Chondrocyte (in vitro differentiated cells): ENCODE data around the gene CRLF2. TPM values are rescaled to one million over a fixed set of nuclear protein-coding genes. Genes with fewer than 3 reads are reported as not detected.
"Not testable (repeated sequence)": the region's sequence is repeated elsewhere in the genome, so short reads cannot be mapped to it uniquely, and the experiment has no call there.

ENCODE experiments used
- DNase-seq: peaks from one replicate; pipeline ENCODE4 v3.0.0; 2021; ENCODE audit warnings: mixed read lengths, low spot score
- H3K27ac Mint-ChIP-seq: one replicate; pipeline ENCODE4 v1.8.0; 2021; ENCODE audit warnings: mild to moderate bottlenecking, moderate library complexity, mixed read lengths; ENCODE audit not compliant: unreplicated experiment
- H3K27me3 Mint-ChIP-seq: 2 replicates; pipeline ENCODE4 v1.8.0; 2021; ENCODE audit warnings: low read depth, mixed read lengths
- H3K36me3 Mint-ChIP-seq: 2 replicates; pipeline ENCODE4 v1.8.0; 2021; ENCODE audit warnings: low read depth, mixed read lengths
- H3K4me1 Mint-ChIP-seq: 2 replicates; pipeline ENCODE4 v1.8.0; 2021; ENCODE audit warnings: low read depth, mild to moderate bottlenecking, mixed read lengths
- H3K4me3 Mint-ChIP-seq: one replicate; pipeline ENCODE4 v1.8.0; 2021; ENCODE audit warnings: mild to moderate bottlenecking, moderate library complexity, mixed read lengths; ENCODE audit not compliant: unreplicated experiment
- H3K9me3 Mint-ChIP-seq: 2 replicates; pipeline ENCODE4 v1.8.0; 2021; ENCODE audit warnings: low read depth, mixed read lengths
- total RNA-seq: library from RNA; stranded (reverse); gene quantifications from 3 replicates; pipeline ENCODE4 v1.2.1, GENCODE V29; 2021
- TF ChIP-seq, protein P1 (sequence below): fragments of 200-600 bp; sonication (generic); IDR thresholded peaks from 2 replicates; pipeline ENCODE4 v1.5.0; 2021; ENCODE audit warnings: antibody characterized with exemption, mild to moderate bottlenecking, moderate library complexity

Gene CRLF2
- total RNA-seq, 1 donor from 2014 or later: not detected

DNA sequence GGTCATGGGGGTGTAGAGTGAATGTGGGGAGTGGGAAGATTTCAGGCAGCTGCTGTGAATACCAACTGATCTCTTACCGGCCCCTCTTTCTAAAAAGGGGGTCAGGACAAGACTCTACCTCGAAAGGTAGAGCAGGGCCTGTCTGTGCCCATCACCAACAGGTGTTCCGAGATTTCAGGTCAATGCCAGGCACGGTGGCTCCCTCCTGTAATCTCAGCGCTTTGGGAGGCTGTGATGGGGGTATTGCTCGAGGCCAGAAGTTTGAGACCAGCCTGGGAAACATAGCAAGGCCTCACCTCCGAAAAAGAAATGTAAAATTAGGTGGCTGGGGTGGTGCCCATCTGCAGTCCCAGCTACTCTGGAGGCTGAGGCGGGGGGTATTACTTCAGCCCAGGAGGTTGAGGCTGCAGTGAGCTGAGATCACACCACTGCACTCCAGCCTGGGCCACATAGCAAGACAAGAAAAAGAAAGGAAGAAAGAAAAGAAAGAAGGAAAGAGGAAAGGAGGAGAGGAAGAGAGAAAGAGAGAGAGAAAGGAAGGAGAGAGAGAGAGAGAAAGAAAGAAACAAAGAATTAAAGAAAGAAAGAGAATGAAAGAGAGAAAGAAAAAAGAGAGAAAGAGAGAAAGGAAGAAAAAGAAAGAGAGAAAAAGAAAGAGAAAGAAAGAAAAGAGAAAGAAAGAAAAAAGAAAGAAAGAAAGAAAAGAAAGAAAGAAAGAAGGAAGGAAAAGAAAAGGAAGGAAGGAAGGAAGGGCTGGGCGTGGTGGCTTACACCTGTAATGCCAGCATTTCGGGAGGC lies 50.1 kb downstream of the CRLF2 start:
- no peaks in the 10 kb centered on the region for H3K36me3 Mint-ChIP-seq
- DNase-seq: no peak
- H3K9me3 Mint-ChIP-seq: no peaks in the 10 kb centered on the region
- no peak overlapping the region for H3K27ac Mint-ChIP-seq
- H3K4me3 Mint-ChIP-seq: no peak overlapping the region
- peaks cover 4% of the 10 kb centered on the region for H3K4me1 Mint-ChIP-seq
- peaks cover 13% of the 10 kb centered on the region for H3K27me3 Mint-ChIP-seq
- TF ChIP-seq, protein P1, sequence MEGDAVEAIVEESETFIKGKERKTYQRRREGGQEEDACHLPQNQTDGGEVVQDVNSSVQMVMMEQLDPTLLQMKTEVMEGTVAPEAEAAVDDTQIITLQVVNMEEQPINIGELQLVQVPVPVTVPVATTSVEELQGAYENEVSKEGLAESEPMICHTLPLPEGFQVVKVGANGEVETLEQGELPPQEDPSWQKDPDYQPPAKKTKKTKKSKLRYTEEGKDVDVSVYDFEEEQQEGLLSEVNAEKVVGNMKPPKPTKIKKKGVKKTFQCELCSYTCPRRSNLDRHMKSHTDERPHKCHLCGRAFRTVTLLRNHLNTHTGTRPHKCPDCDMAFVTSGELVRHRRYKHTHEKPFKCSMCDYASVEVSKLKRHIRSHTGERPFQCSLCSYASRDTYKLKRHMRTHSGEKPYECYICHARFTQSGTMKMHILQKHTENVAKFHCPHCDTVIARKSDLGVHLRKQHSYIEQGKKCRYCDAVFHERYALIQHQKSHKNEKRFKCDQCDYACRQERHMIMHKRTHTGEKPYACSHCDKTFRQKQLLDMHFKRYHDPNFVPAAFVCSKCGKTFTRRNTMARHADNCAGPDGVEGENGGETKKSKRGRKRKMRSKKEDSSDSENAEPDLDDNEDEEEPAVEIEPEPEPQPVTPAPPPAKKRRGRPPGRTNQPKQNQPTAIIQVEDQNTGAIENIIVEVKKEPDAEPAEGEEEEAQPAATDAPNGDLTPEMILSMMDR: no peak

DNA sequence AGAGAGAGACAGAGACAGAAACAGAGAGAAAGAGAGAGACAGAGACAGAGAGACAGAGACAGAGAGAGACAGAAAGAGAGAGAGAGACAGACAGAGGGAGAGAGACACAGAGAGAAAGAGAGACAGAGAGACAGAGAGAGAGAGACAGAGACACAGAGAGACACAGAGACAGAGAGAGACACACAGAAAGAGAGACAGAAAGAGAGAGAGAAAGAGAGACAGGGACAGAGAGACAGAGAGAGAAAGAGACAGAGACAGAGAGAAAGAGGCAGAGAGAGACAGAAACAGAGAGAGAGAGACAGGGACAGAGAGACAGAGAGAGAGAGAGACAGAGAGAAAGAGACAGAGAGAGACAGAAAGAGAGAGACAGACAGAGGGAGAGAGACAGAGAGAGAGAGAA lies 52.9 kb downstream of the CRLF2 start:
- TF ChIP-seq, protein P1: no peak
- Mint-ChIP-seq H3K9me3 (no peaks in the 10 kb centered on the region), H3K27me3 (peaks cover 11% of the 10 kb centered on the region), H3K36me3 (no peaks in the 10 kb centered on the region), H3K4me3 (no peak overlapping the region), H3K4me1 (no peaks in the 10 kb centered on the region), H3K27ac (no peak overlapping the region)
- DNase-seq: no peak

DNA sequence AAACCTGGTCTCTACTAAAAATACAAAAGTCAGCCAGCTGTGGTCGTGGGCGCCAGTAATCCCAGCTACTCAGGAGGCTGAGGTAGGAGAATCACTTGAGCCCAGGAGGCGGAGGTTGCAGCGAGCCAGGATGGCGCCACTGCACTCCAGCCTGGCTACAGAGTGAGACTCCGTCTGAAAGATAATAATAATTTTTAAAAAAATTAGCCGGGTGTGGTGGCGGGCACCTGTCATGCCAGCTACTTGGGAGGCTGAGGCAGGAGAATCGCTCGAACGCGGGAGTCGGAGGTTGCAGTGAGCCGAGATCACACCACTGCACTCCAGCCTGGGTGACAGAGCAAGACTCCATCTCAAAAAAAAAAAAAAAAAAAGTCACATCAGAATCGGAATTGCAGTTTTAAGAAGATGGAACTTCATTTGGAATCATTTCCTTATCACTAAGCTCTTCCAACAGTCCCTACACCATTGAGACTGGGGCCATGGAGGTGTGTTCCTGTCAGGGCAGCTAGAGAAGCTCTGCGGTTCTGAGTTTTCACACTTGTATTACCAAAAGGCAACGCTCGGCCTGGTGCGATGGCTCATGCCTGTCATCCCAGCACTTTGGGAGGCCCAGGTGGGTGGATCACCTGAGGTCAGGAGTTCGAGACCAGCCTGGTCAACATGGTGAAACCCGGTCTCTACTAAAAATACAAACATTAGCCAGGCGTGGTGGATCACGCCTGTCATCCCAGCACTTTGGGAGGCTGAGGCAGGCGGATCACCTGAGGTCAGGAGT lies 55.6 kb downstream of the CRLF2 start:
- DNase-seq, H3K27ac Mint-ChIP-seq, H3K9me3 Mint-ChIP-seq, H3K4me3 Mint-ChIP-seq, H3K36me3 Mint-ChIP-seq, H3K4me1 Mint-ChIP-seq: not testable (repeated sequence)
- H3K27me3 Mint-ChIP-seq: peaks cover 13% of the 10 kb centered on the region

DNA sequence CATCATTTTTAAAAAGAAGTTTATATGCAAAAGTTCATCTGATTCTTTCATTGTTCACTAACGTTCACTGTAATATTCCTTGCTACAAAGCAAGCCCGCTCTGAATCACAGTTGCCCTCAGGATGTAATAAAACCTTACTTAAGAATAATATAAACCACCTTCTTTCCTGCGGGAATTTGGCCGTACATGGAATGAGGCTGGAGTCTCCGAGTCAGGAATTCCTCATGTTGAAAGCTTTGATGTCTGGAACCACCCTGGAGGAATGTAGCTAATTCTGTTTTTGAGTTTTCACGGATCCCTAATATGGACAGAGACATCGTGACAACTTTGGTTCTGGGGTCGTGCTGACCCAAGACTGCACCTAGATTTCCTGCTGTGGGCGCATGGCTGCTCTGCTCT lies 58.5 kb downstream of the CRLF2 start:
- no peaks in the 10 kb centered on the region for H3K4me1 Mint-ChIP-seq
- peaks cover 24% of the 10 kb centered on the region for H3K27me3 Mint-ChIP-seq
- no peaks in the 10 kb centered on the region for H3K9me3 Mint-ChIP-seq
- no peak overlapping the region for H3K4me3 Mint-ChIP-seq
- H3K36me3 Mint-ChIP-seq: no peaks in the 10 kb centered on the region
- no peak for DNase-seq
- H3K27ac Mint-ChIP-seq: no peak overlapping the region
- TF ChIP-seq, protein P1: no peak

DNA sequence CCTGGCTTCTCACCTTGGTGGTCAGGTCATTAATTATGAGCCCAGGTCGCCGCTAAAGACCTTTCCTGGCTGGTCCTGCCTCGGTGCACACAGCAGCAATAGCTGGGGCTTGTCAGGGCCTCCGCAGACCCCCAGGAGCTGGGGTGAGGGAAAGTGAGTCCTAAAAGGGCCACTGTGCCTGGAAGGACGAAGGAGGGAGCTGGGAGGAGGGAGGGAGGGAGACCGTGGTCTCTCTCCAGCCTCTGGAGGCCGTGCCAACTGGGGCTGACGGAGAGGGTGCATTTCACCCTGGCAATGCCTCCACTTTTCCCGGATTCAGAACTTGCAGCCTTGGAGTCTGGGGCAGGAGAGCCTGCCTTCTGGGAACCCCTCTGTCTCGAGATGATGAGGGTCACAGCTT lies 60.4 kb downstream of the CRLF2 start:
- H3K4me3 Mint-ChIP-seq: no peak overlapping the region
- peaks cover 31% of the 10 kb centered on the region for H3K27me3 Mint-ChIP-seq
- no peaks in the 10 kb centered on the region for H3K9me3 Mint-ChIP-seq
- H3K36me3 Mint-ChIP-seq: no peaks in the 10 kb centered on the region
- H3K27ac Mint-ChIP-seq: no peak overlapping the region
- H3K4me1 Mint-ChIP-seq: no peaks in the 10 kb centered on the region
- TF ChIP-seq, protein P1: no peak
- peak; percentile 57 for DNase-seq
